Parietal lobe (tissue), 1 donor: ENCODE results near the gene EYA4. TPM values are rescaled to one million over a fixed set of nuclear protein-coding genes. Genes with fewer than 3 reads are reported as not detected.

Experiments used
- total RNA-seq: library from RNA; depleted of rRNA; stranded (reverse); fragments of >200 nt; gene quantifications from one replicate; pipeline ENCODE4 v1.2.3, GENCODE V29; 2014

Gene EYA4, protein sequence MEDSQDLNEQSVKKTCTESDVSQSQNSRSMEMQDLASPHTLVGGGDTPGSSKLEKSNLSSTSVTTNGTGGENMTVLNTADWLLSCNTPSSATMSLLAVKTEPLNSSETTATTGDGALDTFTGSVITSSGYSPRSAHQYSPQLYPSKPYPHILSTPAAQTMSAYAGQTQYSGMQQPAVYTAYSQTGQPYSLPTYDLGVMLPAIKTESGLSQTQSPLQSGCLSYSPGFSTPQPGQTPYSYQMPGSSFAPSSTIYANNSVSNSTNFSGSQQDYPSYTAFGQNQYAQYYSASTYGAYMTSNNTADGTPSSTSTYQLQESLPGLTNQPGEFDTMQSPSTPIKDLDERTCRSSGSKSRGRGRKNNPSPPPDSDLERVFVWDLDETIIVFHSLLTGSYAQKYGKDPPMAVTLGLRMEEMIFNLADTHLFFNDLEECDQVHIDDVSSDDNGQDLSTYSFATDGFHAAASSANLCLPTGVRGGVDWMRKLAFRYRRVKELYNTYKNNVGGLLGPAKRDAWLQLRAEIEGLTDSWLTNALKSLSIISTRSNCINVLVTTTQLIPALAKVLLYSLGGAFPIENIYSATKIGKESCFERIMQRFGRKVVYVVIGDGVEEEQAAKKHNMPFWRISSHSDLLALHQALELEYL
- total RNA-seq: 0.94 TPM

DNA sequence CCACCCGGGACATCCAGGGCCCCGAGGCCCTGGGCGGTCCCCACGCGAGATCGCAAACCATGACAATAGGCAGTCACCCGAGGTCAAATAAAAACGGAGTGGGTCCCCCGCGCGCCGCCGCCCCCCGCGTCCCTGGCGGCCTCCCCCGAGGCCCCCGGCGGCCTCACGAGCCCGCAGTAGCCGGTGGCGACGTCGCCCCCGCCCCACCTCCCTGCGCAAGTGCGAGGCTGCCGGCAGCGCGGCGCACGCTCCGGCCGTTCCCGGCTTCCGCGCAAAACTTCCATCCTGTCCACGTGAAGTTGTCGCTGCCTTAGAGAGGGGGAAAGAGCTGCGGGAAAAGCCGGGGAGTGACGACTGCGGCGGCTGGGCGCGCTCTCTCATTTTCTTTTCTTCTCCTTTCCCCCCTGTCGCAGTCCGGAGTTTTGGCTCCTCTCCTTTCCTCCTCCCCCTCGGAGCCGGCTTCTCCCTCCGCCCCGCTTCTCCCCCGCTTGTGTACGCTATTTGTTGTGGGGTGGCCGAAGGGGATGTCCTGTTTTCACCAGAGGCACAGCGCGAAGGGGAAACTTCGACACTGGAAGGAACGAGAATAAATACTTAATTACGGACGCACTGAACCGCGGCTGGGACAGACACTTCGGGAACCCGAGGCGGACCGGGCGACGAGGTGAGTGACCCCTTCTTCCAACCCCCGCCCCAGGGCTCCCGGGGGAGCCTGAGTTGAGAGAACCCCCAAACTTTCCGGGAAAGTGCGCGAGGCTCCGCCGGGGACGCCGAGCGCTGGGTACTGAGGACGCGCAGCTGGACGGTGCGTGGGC, at the start of gene EYA4:
Gene EYA4, plus strand, starts transcription at position 272 of the 815 bp plus-strand sequence. CDS start 33,424 bp downstream, outside the sequence.

